Stimulated activated CD4-positive, alpha-beta T cell treated with anti-CD3 and anti-CD28 coated beads, Interleukin-12 subunit alpha, Interleukin-12 subunit beta, amount 100 ng/mL, for 4 hours (primary cell): ENCODE measurements around the gene SLC19A1.
"Not testable (repeated sequence)": the region's sequence is repeated elsewhere in the genome, so short reads cannot be mapped to it uniquely, and the experiment has no call there.

Experiments used
- DNase-seq: peaks from one replicate; pipeline ENCODE4 v3.0.0-alpha.2; 2020

The SLC19A1 gene

GRCh38 chr21:45531393-45532215 lies 10.6 kb downstream of the SLC19A1 start:
- no peak for DNase-seq

GRCh38 chr21:45531114-45531392 lies 11.2 kb downstream of the SLC19A1 start:
- DNase-seq: not testable (repeated sequence)

GRCh38 chr21:45530423-45531113 lies 11.7 kb downstream of the SLC19A1 start:
- DNase-seq: no peak

- DNase-seq: no peak
These were observed 12.3 kb downstream of the SLC19A1 start for GRCh38 chr21:45529785-45530422.

- no peak for DNase-seq
These were observed 13.1 kb downstream of the SLC19A1 start for GRCh38 chr21:45528981-45529784.

GRCh38 chr21:45528028-45528705 lies 14.1 kb downstream of the SLC19A1 start:
- no peak for DNase-seq

- not testable (repeated sequence) for DNase-seq
These were observed 14.9 kb downstream of the SLC19A1 start for GRCh38 chr21:45527151-45527999.

GRCh38 chr21:45525910-45526306 lies 16.3 kb downstream of the SLC19A1 start:
- DNase-seq: no peak

GRCh38 chr21:45525153-45525909 lies 16.9 kb downstream of the SLC19A1 start:
- DNase-seq: no peak

- DNase-seq: no peak
These were observed 17.5 kb downstream of the SLC19A1 start for GRCh38 chr21:45524756-45525152.

- DNase-seq: no peak
These were observed 18.7 kb downstream of the SLC19A1 start for GRCh38 chr21:45523411-45524101.

- no peak for DNase-seq
These were observed 19.3 kb downstream of the SLC19A1 start for GRCh38 chr21:45522986-45523385.

GRCh38 chr21:45522381-45522780 lies 19.9 kb downstream of the SLC19A1 start:
- no peak for DNase-seq

- DNase-seq: no peak
These were observed 21.0 kb downstream of the SLC19A1 start for GRCh38 chr21:45521241-45521640.

- DNase-seq: no peak
These were observed 23.1 kb downstream of the SLC19A1 start for GRCh38 chr21:45519182-45519581.

- no peak for DNase-seq
These were observed 23.5 kb downstream of the SLC19A1 start for GRCh38 chr21:45518742-45519141.

- DNase-seq: no peak
These were observed 24.8 kb downstream of the SLC19A1 start for GRCh38 chr21:45517249-45518065.

- no peak for DNase-seq
These were observed 25.5 kb downstream of the SLC19A1 start for GRCh38 chr21:45516671-45517151.

GRCh38 chr21:45516071-45516670 lies 26.1 kb downstream of the SLC19A1 start:
- no peak for DNase-seq
